ENCODE data around the gene KCTD4.

The KCTD4 gene

DNA sequence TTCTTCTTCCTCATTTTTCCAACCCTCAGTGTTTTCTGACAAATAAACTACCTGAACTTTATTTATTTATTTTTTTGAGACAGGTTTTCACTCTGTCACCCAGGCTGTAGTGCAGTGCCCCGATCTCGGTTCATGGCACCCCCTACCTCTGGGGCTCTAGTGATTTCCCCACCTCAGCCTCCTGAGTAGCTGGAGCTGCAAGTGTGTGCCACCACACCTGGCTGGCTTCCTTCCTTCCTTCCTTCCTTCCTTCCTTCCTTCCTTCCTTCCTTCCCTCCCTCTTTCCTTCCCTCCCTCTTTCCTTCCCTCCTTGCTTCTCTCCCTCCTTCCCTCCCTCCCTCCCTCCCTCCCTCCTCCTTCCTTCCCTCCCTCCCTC lies 32.3 kb downstream of the KCTD4 start:
- no peak for DNase-seq

- no peak for DNase-seq
Observed at GRCh38 chr13:45167611-45168554, 33.0 kb downstream of the KCTD4 start.

DNA sequence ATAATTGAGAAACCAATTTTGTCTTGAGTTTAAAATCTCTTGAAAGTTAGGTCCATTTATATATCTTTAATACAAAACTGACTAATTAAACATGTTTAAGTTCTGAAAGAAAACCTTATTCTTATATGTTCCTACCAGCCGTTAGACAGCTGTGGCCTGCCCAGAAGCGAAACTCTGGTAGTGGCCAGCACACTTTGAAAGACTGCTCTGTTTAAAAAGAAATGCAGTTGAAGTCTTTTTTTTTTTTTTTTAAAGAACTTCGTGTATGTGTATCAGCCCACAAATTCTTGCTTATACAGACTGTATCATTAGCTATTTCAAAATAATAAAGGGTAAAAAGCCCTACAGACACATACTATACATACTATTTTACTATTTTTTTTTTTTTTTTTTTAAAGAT lies 34.0 kb downstream of the KCTD4 start:
- DNase-seq: no peak

- DNase-seq: no peak
Observed at GRCh38 chr13:45162821-45163220, 38.0 kb downstream of the KCTD4 start.

GRCh38 chr13:45162194-45162593 lies 38.7 kb downstream of the KCTD4 start:
- no peak for DNase-seq

DNA sequence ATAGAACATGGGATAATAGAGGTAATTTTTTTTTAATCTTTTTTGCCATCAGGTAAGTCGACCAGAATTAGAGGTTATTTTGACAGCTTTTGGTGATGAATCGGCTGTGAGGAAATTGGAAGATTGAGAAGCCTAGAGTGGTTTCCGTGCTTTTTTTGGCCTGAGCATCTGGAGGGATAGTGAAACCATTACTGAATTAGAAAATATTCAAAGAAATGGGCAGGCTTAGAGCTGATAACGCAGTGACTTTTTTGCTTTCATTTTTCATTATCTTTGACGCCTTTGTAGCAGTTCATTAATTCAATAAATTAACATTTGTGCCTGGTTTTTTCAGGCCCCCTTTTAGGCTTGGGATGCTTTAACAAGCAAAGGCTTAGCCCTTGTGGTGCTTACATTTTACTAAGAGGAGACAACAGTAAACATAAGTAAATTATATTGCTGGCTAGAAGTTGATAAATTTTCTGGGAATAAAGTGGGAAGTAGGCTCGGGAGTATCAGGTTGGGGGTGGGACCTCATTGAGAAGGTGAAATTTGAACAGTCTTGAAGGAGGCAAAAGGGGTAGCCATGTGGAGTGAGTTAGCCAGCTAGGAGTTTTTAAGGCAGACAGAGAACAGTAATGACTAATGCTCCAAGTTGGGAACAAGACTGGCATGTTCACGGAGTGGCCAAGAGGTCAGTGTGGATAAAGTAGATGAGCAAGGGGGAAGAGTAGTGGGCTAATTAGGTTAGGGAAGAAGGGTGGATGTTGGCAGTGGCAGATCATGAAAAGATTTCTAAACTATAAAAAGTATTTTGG lies 44.1 kb downstream of the KCTD4 start:
- DNase-seq: no peak

DNA sequence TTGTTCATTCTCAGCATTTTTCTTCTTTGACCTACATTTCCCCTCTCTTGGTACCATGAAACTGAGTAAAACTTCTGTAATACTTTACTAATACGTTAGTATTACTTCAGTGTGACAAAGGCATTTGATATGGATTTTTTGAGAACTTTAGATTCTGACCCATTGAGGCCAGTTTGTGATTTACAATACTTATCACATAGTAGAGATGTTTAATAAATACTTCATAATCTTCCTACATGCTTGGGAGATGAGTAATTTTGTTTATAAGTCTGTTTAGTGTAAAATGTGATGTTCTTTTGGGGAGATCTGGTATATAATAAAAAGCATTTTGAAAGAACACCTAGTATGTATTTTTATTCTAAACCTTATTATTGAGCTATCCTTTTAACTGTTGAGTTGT lies 50.9 kb downstream of the KCTD4 start:
- DNase-seq: no peak

GRCh38 chr13:45143346-45143751 lies 57.5 kb downstream of the KCTD4 start:
- DNase-seq: no peak
